Left colon (tissue), 2 donors: ENCODE measurements around the gene KCND2. TPM values are rescaled to one million over a fixed set of nuclear protein-coding genes. Genes with fewer than 3 reads are reported as not detected.

Source experiments
- ATAC-seq: fragments of 200-7000 bp; cut with Tn5 transposase; one replicate; pipeline ENCODE4 v1.9.1; 2020; ENCODE audit warnings: mild to moderate bottlenecking, moderate library complexity
- DNase-seq, 2 donors: peaks; one replicate each; pipeline ENCODE4 v3.0.0-alpha.2; 2020
- intact Hi-C, 2 donors: fragments of 100-400 bp; cut with DNase I in 1 of 2; cut with micrococcal nuclease in 1 of 2; formaldehyde crosslinking; loops; one replicate each; pipeline versions ENCODE4 v1.11.2 to v1.14.0; 2022; cut with DNase I, micrococcal nuclease
- total RNA-seq, 2 donors: library from RNA; stranded (reverse); fragmentation: NEBNext Ultra II Directional; extraction: Animal tissue kit (Norgen Biotek cat#: 25700); gene quantifications; one replicate each; pipeline ENCODE4 v1.2.1, GENCODE V29; 2021
- donor health status: DM: no; HTN: no; CAD: no.
- donor health status: DM: yes; HTN: yes; CAD: no.

Gene KCND2
- total RNA-seq, 2 donors from 2014 or later = 0.09 to 0.36 TPM

DNA sequence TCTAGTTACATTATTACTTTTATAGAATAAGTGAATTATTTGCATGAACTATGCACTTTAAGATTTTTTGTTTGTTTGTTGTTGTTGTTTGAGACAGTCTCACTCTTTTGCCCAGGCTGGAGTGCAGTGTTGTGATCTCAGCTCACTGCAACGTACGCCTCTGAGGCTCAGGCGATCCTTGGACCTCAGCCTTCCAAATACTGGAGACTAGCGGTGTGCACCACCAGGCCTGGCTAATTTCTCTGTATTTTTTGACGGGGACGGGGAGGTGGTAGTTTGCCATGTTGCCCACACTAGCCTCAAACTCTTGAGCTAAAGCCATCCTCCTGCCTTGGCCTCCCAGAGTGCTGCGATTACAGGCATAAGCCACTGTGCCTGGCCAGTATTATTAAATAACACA, 29.2 kb downstream of the KCND2 start:
- DNase-seq (no peak), ATAC-seq (no peak)
- intact Hi-C loops = loop anchor here in 1 of 2 donors (5.0 kb wide), 1 partner anchor 170 kb away; no protein-coding TSS in a partner anchor

DNA sequence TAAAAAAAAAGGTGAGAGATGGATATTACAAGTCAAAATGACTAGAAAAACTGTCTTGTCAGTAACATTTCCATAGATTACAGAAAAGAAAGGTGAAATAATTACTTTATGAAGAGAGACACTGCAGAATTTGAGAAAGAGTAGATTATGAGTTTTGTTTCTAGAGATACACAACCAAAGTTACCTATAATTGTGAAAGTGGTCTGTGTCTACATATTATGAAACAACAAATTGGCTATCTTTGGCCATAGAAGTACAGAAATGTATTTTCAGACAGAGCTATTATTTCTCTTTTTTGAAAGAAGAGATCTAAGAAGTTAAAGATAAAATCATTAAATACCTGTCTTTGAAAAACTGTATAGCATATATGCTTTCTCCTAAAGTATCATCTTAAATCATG, 30.1 kb downstream of the KCND2 start:
- ATAC-seq (no peak), DNase-seq (no peak)
- intact Hi-C loops = loop anchor here in 1 of 2 donors (5.0 kb wide), 1 partner anchor 171 kb away; no protein-coding TSS in a partner anchor

DNA sequence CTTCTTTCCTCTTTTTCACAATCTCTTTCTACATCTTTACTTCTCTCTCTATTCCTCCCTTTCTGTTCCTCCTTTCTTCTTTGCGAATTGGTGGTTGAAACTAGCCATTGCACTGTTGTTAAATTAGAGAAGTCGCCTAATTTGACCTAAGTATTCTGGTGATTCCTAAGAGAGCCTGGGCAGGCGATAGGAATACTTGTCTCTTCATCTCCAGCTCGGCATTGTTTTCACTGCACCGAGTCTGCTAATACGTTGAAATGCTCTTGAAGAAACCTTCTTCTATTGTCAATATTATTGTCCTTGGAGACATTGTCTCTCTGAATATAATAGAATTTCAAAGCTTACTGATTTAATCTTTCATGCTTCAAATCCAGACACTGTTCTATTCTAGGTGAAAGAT, 31.7 kb downstream of the KCND2 start:
- no peak for DNase-seq
- ATAC-seq = no peak
- intact Hi-C loops = loop anchor here in 1 of 2 donors (5.0 kb wide), 1 partner anchor 172 kb away; no protein-coding TSS in a partner anchor

DNA sequence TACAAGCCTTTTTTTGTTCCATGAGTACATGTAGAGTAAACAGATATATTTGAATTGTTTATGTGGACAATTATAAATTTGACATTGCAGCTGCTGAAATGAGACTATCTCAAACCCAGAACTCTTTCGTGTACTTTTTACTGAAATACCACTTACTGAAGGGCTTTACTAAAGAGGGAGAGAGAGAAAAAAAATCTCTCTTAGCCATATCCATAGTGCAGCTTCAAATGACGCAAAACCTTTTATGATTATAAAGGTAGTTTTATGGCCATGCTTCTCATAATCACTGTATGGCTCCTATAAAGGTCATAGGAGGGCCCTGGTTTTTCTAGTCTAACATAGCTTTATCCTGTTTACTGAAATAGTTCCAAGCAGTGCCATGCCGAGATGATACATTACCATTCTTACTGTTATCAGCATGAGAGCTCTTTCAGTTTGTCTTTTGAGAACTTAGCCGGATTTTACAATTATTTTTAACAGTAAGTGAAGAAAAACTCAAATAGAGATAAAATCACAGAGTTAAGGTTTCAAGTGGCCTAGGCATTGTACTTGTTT, 35.1 kb downstream of the KCND2 start:
- ATAC-seq (peak; percentile 28), DNase-seq (no peak)
- intact Hi-C loops = no loop called here

DNA sequence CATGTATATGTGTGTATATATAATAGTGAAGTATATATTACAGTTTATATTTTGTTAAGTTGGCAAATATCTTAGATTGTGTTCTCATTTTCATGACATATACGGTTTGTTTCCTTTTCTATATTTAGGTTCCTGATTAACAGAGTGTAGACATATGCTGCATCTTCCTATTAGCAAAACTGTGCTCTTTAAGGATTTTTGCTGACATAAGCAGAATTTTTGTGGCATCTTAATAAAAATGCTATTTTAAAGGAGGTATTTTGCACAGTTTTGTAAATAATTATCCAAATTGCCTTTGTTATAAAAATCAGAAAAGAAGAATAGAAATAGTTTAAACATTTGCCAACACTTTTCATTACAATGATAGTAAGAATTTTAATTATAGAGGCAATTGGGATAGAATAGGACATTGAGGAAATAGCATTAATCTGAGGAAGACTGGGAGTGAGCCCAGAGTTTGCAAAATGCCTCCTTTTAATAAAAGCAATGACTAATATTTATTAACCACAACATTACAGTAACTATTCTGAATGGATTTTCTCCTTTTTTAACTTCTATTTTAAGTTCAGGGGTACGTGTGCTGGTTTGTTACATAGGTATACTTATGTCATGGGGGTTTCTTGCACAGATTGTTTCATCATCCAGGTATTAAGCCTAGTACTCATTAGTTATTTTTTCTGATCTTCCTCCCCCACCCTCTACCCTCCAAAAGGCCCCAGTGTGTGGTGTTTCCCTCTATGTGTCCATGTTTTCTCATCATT, 38.2 kb downstream of the KCND2 start:
- intact Hi-C loops = no loop called here
- no peak for ATAC-seq

DNA sequence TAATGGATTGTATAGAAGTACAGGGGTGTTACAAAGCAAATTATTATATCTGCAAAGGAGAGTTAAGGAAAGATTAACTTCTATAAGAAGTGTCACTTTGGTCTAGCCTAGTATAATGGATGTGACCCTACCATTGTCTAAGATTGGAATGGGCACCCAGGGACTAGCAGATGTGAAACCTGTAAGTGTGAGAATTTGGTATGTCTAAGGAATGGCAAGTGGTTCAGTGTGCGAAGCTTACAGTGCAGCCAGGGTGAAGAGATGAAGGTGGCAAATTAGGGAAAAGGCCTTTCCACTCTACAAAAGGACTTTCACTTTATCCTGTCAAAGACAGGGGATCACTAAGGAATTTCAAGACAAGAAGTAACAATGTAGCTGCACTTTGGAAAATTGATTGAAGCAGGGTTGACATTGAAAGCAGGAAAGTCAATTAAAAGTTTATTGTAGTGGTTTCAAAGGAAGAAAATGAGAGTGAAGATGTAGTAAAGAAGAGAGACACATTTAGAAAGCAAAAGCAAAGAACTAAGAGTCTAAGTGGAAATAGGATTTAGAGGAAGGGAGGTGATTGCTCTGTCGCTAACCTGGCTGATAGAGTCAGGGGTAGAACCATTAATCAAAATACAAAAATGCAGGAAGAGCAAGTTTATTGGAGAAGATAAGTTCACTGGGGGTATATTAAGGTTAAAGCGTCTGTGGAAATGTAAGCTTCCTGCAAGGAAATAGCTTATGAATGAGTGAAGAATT, 47.4 kb downstream of the KCND2 start:
- DNase-seq = no peak
- intact Hi-C loops = no loop called here
- no peak for ATAC-seq

More for the DNA sequence above, 38.2 kb downstream of the KCND2 start:
- DNase-seq = no peak

DNA sequence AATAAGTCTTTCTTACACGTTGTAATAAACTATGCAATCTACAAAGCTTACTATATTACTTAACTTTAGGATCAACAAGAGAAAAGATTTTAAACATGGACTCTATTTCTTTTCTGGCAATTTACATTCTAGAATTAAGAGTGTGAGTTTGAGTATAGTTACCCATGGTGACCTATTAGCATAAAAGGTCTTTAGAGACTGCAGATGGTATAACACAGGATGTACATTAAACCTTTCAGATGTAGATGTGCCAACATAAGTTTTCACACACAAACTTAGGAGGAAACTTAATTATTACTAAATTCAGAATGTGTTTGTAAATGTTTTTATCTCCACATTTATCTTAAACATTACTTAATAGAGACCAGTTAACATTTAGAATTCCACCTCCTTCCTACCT, 54.1 kb downstream of the KCND2 start:
- no peak for DNase-seq
- no peak for ATAC-seq
- intact Hi-C loops = no loop called here

DNA sequence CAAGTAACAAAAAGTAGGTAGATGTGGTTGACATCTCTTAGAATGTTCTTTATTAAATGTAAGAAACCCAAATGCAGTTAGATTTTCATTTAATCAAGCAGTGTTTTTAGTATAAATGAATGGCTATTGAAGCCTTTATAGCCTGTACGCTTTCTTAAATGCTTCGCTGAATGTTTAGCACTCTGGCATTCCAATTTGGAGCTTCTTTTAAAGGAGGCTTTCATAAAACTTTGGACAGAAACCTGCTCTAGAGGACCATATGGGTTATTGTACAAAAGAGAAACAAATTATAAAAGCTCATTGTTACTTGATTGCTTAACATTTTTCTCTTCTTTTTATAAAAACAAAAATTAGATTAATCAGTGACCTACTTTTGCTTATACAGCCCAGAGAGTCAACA, 59.5 kb downstream of the KCND2 start:
- ATAC-seq (no peak), DNase-seq (no peak)
- intact Hi-C loops = no loop called here

DNA sequence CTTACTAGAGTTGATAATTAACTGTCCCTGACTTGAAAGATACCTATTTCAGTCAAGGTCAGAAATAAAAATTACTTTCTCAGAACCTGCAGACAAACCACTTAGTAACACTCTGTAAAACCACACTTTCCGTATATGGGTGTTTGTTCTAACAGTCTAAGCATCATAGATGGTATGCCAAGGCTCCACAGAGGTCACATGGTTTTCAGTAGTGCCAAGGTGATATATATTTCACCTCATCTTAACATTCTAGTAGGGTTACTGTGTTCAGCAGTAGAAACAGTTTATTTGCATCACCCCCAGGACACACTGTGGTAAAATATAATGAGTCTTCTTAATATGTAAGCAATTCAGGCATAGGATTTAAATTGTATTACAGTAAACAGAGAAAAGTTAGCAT, 61.5 kb downstream of the KCND2 start:
- no peak for ATAC-seq
- intact Hi-C loops = no loop called here
- DNase-seq = no peak

DNA sequence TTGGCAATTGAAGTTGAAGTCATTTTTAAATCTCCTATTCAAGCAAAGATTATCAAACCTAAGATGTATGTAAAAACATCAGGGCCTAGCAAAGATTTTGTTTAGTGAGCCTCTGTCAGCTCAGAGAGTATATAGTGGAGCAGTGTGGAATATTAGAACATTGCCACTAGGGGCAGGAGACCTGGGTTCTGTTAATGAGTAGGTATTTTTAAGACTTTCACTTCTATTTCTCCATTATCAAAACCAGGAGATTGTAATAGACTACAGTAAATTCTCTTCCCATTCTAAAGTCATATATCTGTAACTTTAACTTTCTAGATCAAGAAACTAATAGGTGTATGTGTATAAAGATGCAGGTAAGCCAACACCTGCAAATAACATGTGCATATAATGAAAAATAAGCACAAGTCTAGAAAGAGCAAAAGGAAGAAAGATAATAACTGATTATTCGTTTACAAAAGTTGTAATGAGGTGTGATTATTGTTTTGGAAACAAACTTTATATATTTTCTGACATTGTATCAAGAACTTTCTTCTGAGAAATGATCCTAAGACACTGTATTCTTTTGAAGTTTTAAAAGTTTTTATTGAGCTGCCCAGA, 64.4 kb downstream of the KCND2 start:
- DNase-seq (no peak), ATAC-seq (no peak)
- intact Hi-C loops = no loop called here

DNA sequence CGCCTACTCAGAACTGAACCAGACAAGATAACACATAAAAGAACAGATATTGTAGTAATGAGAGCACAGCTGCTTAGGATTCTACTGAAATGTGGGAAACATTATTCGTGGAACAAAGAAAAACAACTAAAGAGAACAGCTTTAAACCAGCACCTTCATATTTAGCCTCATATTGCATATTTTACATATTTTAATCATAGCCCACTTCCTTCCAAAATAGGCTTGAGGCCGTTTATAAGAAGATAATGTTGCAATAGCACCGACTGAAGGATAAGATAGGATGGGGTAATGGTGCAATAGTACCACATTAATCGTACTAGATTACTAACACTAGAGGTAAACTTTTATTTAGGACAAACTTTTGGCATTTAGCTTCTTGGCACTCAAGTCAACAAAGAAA, 71.3 kb downstream of the KCND2 start:
- intact Hi-C loops = no loop called here
- ATAC-seq (no peak), DNase-seq (no peak)

DNA sequence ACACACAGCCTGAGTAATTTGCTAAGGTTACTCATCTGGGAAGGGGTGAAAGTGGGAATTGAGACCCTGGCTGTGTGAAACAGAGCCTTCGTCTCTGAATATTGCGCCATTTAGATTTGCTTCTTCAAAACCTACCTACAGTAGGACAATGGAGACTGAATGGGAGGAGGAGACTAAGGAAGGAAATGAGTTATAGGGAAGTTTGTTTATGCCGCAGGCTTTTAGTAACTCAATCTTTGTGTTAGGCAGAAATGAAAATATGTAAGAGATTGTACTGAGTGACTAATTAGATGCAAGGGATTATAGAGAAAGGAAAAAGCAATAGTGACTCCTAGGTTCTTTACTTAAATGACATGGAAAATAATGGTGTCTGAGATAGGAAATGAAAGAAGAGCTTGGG, 80.2 kb downstream of the KCND2 start:
- intact Hi-C loops = no loop called here
- no peak for ATAC-seq
- DNase-seq = no peak

DNA sequence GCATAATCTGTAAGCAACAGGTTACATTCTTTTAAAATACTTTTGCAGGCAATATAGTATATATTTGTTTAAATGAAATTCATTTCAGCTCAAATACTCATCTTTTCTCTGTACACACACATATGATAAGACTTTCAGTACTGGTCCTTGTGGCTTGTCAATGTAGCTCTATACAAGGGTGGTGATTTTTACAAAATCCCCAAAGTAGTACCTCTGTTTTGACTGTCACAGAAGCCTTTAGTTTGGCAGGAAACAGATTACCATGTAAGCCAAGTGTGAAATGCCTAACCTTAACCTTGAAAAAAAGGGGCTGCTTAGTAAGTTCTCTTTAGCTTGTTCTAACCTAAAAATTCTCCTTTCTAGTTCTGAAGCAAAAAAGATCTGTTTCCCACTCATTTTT, 87.9 kb downstream of the KCND2 start:
- intact Hi-C loops = no loop called here

DNA sequence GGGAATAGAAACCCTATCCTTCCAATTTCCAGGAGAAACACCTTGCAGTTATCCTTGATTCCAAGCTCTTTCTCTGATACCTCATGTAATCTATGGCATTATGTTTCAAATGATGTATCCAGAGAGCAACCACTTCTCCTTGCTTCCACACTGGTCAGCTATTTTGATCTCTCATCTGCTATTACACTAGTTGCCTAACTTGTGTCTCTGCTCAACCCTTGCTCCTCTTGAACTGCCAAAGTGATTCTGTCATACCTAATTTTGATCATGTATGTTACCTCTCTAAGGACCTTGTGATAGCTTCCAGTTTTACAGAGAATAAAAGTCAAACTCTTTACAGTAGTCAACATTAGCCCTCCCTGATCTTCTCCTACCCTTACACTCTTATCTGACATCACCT, 90.4 kb downstream of the KCND2 start:
- no peak for ATAC-seq
- no peak for DNase-seq
- intact Hi-C loops = no loop called here

More for the DNA sequence above, 87.9 kb downstream of the KCND2 start:
- no peak for ATAC-seq
- DNase-seq = no peak

DNA sequence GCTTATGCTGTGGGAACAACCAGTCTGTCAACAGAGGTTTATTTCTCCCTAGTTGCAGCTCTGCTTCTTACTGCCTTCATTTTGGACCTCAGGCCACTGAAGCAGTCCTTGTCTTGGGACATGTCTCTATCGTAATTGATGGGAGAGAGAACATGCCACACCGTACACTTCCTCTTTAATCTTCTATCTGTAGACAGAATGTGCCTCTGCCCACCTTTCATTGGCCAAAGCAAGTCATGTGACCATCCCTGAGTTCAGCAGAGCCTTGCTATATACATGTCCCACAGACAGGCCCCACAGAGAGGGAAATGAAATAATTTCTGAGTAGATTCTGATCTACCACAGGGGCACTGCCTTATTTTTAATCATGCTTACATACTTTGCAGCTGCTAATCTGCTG, 98.0 kb downstream of the KCND2 start:
- intact Hi-C loops = no loop called here
- ATAC-seq = no peak
- no peak for DNase-seq

DNA sequence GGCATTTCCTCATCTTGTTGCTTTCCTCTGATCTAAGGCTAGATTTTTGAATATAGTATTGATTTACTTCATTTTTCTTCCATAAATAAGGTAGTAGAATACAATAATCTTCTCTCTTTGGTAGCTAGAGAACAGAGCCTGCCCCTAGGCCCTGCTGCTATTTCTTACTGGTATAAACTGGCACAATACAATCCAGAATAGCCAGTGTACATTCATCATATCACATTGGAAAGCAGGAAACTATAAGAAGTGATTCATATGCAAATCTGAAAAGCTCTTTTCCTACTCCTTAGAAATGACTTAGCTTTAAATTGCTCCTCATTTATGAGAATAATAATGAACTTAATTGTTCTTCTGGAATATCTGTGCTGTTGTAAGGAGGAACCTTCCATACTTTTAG, 100.2 kb downstream of the KCND2 start:
- intact Hi-C loops = no loop called here
- DNase-seq (no peak), ATAC-seq (no peak)

DNA sequence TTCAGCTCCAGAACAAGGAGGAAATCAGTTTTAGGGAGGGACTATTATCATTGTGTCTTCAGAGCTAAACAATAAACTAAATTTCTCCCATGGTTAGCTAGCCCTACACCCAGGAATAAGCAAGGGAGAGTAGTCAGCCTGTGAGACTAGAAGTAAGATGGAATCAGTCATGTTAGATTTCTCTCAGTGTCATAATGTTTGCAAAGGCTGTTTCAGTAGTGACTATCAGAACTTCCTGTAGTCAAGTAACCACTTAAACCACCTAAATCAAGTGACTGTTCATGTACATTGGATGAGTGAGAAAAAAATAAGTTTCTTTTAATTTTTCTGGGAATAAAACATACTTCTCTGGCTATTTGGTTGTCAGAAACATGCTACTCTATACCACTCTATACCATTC, 121.6 kb downstream of the KCND2 start:
- no peak for DNase-seq
- ATAC-seq = no peak
- intact Hi-C loops = no loop called here

DNA sequence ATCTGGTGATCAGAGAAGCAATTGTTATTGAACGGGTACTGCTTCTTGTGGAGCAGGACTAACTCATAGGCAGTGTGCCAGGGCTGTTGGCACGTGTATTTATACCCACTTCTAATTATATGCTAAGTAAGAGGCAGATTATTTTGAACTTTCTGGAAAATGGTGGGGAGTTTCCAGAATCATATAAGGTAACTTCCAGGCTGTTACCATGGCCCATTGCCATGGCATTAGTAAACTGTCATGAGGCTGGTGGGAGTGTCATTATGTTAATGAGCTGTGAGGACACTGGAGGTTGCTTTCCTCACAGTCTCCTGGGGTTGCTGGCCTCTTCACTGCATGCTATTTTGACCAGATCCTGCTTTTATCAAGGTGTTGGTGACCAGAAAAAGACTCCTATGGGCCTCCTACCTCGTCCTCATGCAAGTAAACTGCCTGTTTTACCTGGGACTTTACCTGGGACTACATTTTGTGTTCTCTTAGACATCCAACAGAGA, 122.6 kb downstream of the KCND2 start:
- ATAC-seq (no peak), DNase-seq (no peak)
- intact Hi-C loops = no loop called here

DNA sequence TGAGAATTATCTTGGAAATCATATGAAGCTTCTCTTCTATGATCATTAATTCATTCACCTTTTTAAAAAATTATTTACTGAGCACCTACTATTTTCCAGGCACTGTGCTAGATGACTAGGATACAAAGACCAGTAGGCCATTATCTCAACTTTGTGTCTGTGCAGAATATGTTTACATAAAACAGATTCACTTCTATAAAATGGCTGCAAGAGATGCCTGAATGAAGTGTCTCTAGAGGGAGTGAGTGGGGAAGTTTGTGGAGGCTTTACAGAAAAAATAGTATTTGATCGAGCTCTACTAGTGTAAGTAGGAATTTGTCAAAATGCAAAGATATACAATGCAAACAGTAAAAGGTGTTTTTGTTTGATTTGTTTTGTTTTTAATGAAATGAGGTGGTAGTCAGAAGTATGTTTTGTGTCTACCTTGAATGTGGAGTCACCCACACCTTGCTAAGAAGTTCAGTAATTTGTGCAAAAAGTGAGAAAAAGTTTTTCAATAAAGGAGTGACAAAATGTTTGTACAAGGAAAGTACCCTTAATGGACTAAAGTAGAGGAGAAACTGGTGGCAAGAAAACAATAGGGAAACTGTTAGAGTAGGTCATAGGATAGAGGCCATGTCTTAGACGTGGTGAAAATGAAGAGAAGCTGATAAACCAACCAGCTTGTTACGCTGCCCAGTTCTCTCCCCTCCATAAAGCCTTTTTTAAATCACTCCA, 125.5 kb downstream of the KCND2 start:
- intact Hi-C loops = no loop called here
- DNase-seq (no peak), ATAC-seq (no peak)
